ENCODE measurements around the gene BRD8. TPM values are rescaled to one million over a fixed set of nuclear protein-coding genes. Genes with fewer than 3 reads are reported as not detected.

BRD8 gene
- total and polyA plus RNA-seq, 2 experiments from 2014 or later: 45.8 to 117 TPM

- Histone ChIP-seq H3F3A (replicated peaks; ENCODE audit: low read depth) (no peaks in the 10 kb centered on the region), H3K36me3 (ENCODE audit: insufficient read depth) (no peaks in the 10 kb centered on the region), H3K4me2 (peak overlapping the region; percentile 14; the same call in 1 of the 2 replicates), H3K4me1 (ENCODE audit: insufficient read depth) (peaks cover 12% of the 10 kb centered on the region), H4K20me1 (replicated peaks; ENCODE audit: insufficient read depth) (0 out of 2 replicates have a peak, but pooled peaks cover 3% of the 10 kb centered on the region), H3K27ac (ENCODE audit: low read depth) (no peak overlapping the region), H3K27me3 (ENCODE audit: insufficient read depth) (no peaks in the 10 kb centered on the region), H3K79me2 (replicated peaks; ENCODE audit: insufficient read depth) (no peaks in the 10 kb centered on the region), H3K4me3 (no peak overlapping the region), H2AFZ (no peak overlapping the region), H3K9me2 (ENCODE audit: insufficient read depth) (no peaks in the 10 kb centered on the region)
- Mint-ChIP-seq H3K4me1 (peaks cover 14% of the 10 kb centered on the region), H3K36me3 (ENCODE audit: low read depth) (no peaks in the 10 kb centered on the region), H3K27me3 (ENCODE audit: insufficient read depth, low read depth, poor library complexity) (peaks cover 2% of the 10 kb centered on the region), H3K27ac (no peak overlapping the region), H3K4me3 (no peak overlapping the region), H3K9me3 (no peaks in the 10 kb centered on the region)
- peak; percentile 44 for DNase-seq (ENCODE audit: low spot score)
- TF ChIP-seq CTCF (conservative IDR thresholded peaks at IDR 0.05; ENCODE audit: low read depth in 2 of 2): no peak
- no peak for TF ChIP-seq REST (IDR thresholded peaks at IDR 0.05; ENCODE audit: unreplicated experiment)
- no peak for TF ChIP-seq JUNB (IDR thresholded peaks at IDR 0.05; ENCODE audit: unreplicated experiment)
- TF ChIP-seq EZH2 (IDR thresholded peaks at IDR 0.05; ENCODE audit: low read depth, unreplicated experiment): no peak
- TF ChIP-seq ETS1 (IDR thresholded peaks at IDR 0.05): no peak
- no peak for TF ChIP-seq EZH2phosphoT487 (IDR thresholded peaks at IDR 0.05; ENCODE audit: unreplicated experiment)
- no peak for TF ChIP-seq STAT1 (IDR thresholded peaks at IDR 0.05; ENCODE audit: unreplicated experiment)
- no peak for TF ChIP-seq ZNF462 (CRISPR knock-in tag; IDR thresholded peaks at IDR 0.05)
- no peak for TF ChIP-seq ZNF114 (CRISPR knock-in tag; IDR thresholded peaks at IDR 0.05)
- no peak for TF ChIP-seq CREB1 (CRISPR knock-in tag; IDR thresholded peaks at IDR 0.05; ENCODE audit: low read depth)
- no peak for TF ChIP-seq ZNF331 (CRISPR knock-in tag; IDR thresholded peaks at IDR 0.05; ENCODE audit: low read depth)
- TF ChIP-seq POLR2AphosphoS5 (IDR thresholded peaks at IDR 0.05; ENCODE audit: low read depth): no peak
- TF ChIP-seq NANOG (IDR thresholded peaks at IDR 0.05; ENCODE audit: borderline replicate concordance): no peak
- peak; percentile 91 for ATAC-seq
Observed at GRCh38 chr5:138110266-138110963, 68.0 kb downstream of the BRD8 start.
